Sciatic nerve (tissue), 2 donors: ENCODE results near the gene DSG3. TPM values are rescaled to one million over a fixed set of nuclear protein-coding genes. Genes with fewer than 3 reads are reported as not detected.

ENCODE experiments used
- ATAC-seq: fragments of 200-7000 bp; cut with Tn5 transposase; one replicate; pipeline ENCODE4 v1.9.1; 2020; ENCODE audit warnings: mild to moderate bottlenecking, moderate library complexity
- DNase-seq: peaks from one replicate; pipeline ENCODE4 v3.0.0-alpha.2; 2020; ENCODE audit warnings: low spot score
- intact Hi-C: fragments of 100-400 bp; cut with DNase I; formaldehyde crosslinking; loops from one replicate; pipeline ENCODE4 v1.14.2; 2022
- total RNA-seq: library from RNA; stranded (reverse); fragmentation: NEBNext Ultra II Directional; extraction: Animal tissue kit (Norgen Biotek cat#: 25700); gene quantifications from one replicate; pipeline ENCODE4 v1.2.1, GENCODE V29; 2021
- donor health status: DM: no; HTN: no; CAD: no.
- donor health status: DM: no; HTN: no; CAD: no.

DSG3 gene
- total RNA-seq, 1 donor from 2014 or later: not detected

GRCh38 chr18:31429623-31430022, 17.9 kb upstream of the DSG3 start:
- ATAC-seq: no peak
- intact Hi-C loops: no loop called here

GRCh38 chr18:31430072-31430471, 17.5 kb upstream of the DSG3 start:
- ATAC-seq (no peak), DNase-seq (no peak)
- intact Hi-C loops: no loop called here

More at GRCh38 chr18:31429623-31430022, 17.9 kb upstream of the DSG3 start:
- no peak for DNase-seq

- ATAC-seq (no peak), DNase-seq (no peak)
- intact Hi-C loops: no loop called here
Measured at GRCh38 chr18:31430554-31430953, 17.0 kb upstream of the DSG3 start.

GRCh38 chr18:31432316-31432715, 15.2 kb upstream of the DSG3 start:
- DNase-seq: no peak
- intact Hi-C loops: no loop called here
- ATAC-seq: no peak

GRCh38 chr18:31436825-31437224, 10.7 kb upstream of the DSG3 start:
- DNase-seq: no peak
- ATAC-seq: no peak
- intact Hi-C loops: no loop called here

- DNase-seq (no peak), ATAC-seq (no peak)
- intact Hi-C loops: no loop called here
Measured at GRCh38 chr18:31438402-31438801, 9.1 kb upstream of the DSG3 start.

GRCh38 chr18:31439807-31440325, 7.7 kb upstream of the DSG3 start:
- DNase-seq (no peak), ATAC-seq (no peak)
- intact Hi-C loops: no loop called here

- ATAC-seq: no peak
- DNase-seq: no peak
- intact Hi-C loops: no loop called here
Measured at GRCh38 chr18:31440787-31441186, 6.8 kb upstream of the DSG3 start.

- ATAC-seq: no peak
- intact Hi-C loops: no loop called here
- DNase-seq: no peak
Measured at GRCh38 chr18:31441493-31441892, 6.0 kb upstream of the DSG3 start.

GRCh38 chr18:31444142-31444541, 3.4 kb upstream of the DSG3 start:
- no peak for DNase-seq
- intact Hi-C loops: no loop called here
- ATAC-seq: no peak

- intact Hi-C loops: no loop called here
- no peak for ATAC-seq
Measured at GRCh38 chr18:31445908-31446307, 1.6 kb upstream of the DSG3 start.

GRCh38 chr18:31446854-31447253, 687 bp upstream of the DSG3 start:
- DNase-seq: no peak
- intact Hi-C loops: no loop called here
- no peak for ATAC-seq

More at GRCh38 chr18:31445908-31446307, 1.6 kb upstream of the DSG3 start:
- no peak for DNase-seq

- ATAC-seq (no peak), DNase-seq (no peak)
- intact Hi-C loops: no loop called here
Measured at GRCh38 chr18:31450409-31450808, 2.9 kb downstream of the DSG3 start.

GRCh38 chr18:31451625-31452024, 4.1 kb downstream of the DSG3 start:
- ATAC-seq (no peak), DNase-seq (no peak)
- intact Hi-C loops: no loop called here

- ATAC-seq (no peak), DNase-seq (no peak)
- intact Hi-C loops: no loop called here
Measured at GRCh38 chr18:31454066-31454708, 6.6 kb downstream of the DSG3 start.

GRCh38 chr18:31469629-31470028, 22.1 kb downstream of the DSG3 start:
- no peak for DNase-seq
- no peak for ATAC-seq
- intact Hi-C loops: no loop called here

GRCh38 chr18:31478688-31479087, 31.1 kb downstream of the DSG3 start:
- intact Hi-C loops: no loop called here
- no peak for DNase-seq
- ATAC-seq: no peak

GRCh38 chr18:31482051-31482450, 34.5 kb downstream of the DSG3 start:
- ATAC-seq (no peak), DNase-seq (no peak)
- intact Hi-C loops: no loop called here

- intact Hi-C loops: no loop called here
- ATAC-seq (no peak), DNase-seq (no peak)
Measured at GRCh38 chr18:31483396-31483795, 35.9 kb downstream of the DSG3 start.

GRCh38 chr18:31484461-31484860, 36.9 kb downstream of the DSG3 start:
- ATAC-seq: no peak
- no peak for DNase-seq
- intact Hi-C loops: no loop called here

- DNase-seq (no peak), ATAC-seq (no peak)
- intact Hi-C loops: no loop called here
Measured at GRCh38 chr18:31486165-31486564, 38.6 kb downstream of the DSG3 start.
